MM.1S (cell line): ENCODE results near the gene ZNF366.

Source experiments
- EZH2 ChIP-seq: fragments of 300-600 bp; sonication (generic); optimal IDR thresholded peaks from 2 replicates; pipeline ENCODE3; 2017; ENCODE audit warnings: low read depth, mild to moderate bottlenecking, antibody characterized with exemption, low read length, mixed read lengths
- TF ChIP-seq, protein P1 (sequence below): fragments of 300-600 bp; sonication (generic); IDR thresholded peaks from 2 replicates; pipeline ENCODE4 v1.5.1; 2016; ENCODE audit warnings: antibody characterized with exemption, low read length, mixed read lengths

DNA sequence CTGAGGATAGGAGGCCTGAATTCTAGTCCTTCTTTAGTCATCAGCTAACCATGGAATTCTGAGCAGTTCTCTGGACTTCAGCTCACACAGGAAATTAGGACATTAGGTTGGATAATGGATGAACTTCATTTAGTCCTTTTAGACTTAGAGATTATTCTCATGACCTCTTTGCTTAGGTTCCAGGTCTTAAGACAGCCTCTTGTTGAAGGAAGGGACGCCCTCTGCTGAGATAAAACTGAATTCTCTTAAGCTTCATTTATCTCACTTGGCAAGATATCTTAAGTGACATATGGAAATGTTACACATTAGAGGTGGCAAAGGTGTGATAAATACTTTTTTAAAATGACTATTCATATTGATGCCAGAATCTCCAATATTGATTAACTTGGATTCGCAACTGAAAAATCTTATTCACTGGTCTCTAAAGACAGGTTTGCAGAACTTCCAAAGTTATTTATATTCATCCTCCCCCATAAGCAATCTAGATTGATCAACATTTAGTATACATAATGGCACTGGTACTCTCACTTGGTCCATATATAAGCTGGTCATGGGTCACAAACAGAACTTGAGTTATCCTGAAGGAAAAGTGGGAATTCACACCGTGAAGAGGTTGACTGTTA lies 16.9 kb upstream of the ZNF366 start:
- TF ChIP-seq, protein P1, sequence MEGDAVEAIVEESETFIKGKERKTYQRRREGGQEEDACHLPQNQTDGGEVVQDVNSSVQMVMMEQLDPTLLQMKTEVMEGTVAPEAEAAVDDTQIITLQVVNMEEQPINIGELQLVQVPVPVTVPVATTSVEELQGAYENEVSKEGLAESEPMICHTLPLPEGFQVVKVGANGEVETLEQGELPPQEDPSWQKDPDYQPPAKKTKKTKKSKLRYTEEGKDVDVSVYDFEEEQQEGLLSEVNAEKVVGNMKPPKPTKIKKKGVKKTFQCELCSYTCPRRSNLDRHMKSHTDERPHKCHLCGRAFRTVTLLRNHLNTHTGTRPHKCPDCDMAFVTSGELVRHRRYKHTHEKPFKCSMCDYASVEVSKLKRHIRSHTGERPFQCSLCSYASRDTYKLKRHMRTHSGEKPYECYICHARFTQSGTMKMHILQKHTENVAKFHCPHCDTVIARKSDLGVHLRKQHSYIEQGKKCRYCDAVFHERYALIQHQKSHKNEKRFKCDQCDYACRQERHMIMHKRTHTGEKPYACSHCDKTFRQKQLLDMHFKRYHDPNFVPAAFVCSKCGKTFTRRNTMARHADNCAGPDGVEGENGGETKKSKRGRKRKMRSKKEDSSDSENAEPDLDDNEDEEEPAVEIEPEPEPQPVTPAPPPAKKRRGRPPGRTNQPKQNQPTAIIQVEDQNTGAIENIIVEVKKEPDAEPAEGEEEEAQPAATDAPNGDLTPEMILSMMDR = peak; percentile 59
- TF ChIP-seq EZH2 = no peak
